ENCODE results near the gene RELT. TPM values are rescaled to one million over a fixed set of nuclear protein-coding genes. Genes with fewer than 3 reads are reported as not detected.

The RELT gene
- total and polyA plus RNA-seq, 2 of the 13 experiments (the other 11 are each of a cell fraction or from before 2014, with no cell fraction given), result 2.5 to 4.7 TPM

GRCh38 chr11:73392108-73393010 is 16.2 kb downstream of the RELT start:
- CTCF ChIA-PET (ENCODE audit: low intra/inter-chr PET ratio, low total read pairs), result interaction anchor here (1.4 to 2.0 kb wide), 4 partner anchors 16 to 97 kb away, joined by 6 to 16 read pairs (median 10); partner anchors contain the start of gene RELT
- H3K9me3 ChIP-seq (ENCODE audit: low read length), result no peaks in the 10 kb centered on the region
- peaks cover 9 to 15% of the 10 kb centered on the region in 2 experiments for H3K36me3 ChIP-seq (replicated peaks in 1 of 2; ENCODE audit: control insufficient read depth in 1 of 2, insufficient read depth in 2 of 2, low read length in 2 of 2)
- no peak overlapping the region for H3K4me3 ChIP-seq (replicated peaks in 1 of 3; ENCODE audit: insufficient read depth in 1 of 3, low read depth in 2 of 3, low read length in 3 of 3)
- no peaks in the 10 kb centered on the region for H4K20me1 ChIP-seq (ENCODE audit: insufficient read depth, low read length)
- ATAC-seq (no peak; the same call in 2 of the 3 replicates), FAIRE-seq (no peak), DNase-seq (ENCODE audit: low spot score) (no peak)
- intact Hi-C loops (cut with micrococcal nuclease; ENCODE audit: unreplicated experiment), result loop anchor here (1.0 kb wide), 1 partner anchor 85 kb away; no protein-coding TSS in a partner anchor
- no peak overlapping the region for H3K9ac ChIP-seq (ENCODE audit: insufficient read depth, low read depth, low read length)
- no TSS peak for BruUV-seq (replicated peaks)
- whole genome bisulfite sequencing (ENCODE audit: low lambda C conversion rate), result 88% methylated on average over 17 of the region's 31 CpGs
- POLR2A ChIA-PET, result interaction anchor here (1.1 kb wide), 1 partner anchor 85 kb away, joined by 3 read pairs; no protein-coding TSS in a partner anchor
- H2AFZ ChIP-seq (ENCODE audit: low read length), result no peak overlapping the region
- no peak overlapping the region for H3K27ac ChIP-seq (ENCODE audit: extremely low read length, insufficient read depth, low read length)
- TF ChIP-seq NR2F6 (IDR thresholded peaks at IDR 0.05) (peak; percentile 56; the same call in 1 of the 2 replicates), NR2F6 (CRISPR knock-in tag; IDR thresholded peaks at IDR 0.05) (no peak), NR2C2 (CRISPR knock-in tag; IDR thresholded peaks at IDR 0.05; ENCODE audit: borderline replicate concordance) (peak; percentile 26; the same call in 1 of the 2 replicates), ZNF609 (CRISPR knock-in tag; IDR thresholded peaks at IDR 0.05; ENCODE audit: borderline replicate concordance) (no peak), AGO2 (optimal IDR thresholded peaks at IDR 0.05; ENCODE audit: low read depth, low read length) (peak; percentile 23)
- no peaks in the 10 kb centered on the region for H3K4me1 ChIP-seq (ENCODE audit: insufficient read depth, low read length)
- H3K79me2 ChIP-seq (ENCODE audit: insufficient read depth, low read length), result no peaks in the 10 kb centered on the region
- no peak overlapping the region for H3K4me2 ChIP-seq (ENCODE audit: low read depth, low read length)
- H3K27me3 ChIP-seq (ENCODE audit: control insufficient read depth in 1 of 2, insufficient read depth in 2 of 2, low read length in 2 of 2), result no peaks in the 10 kb centered on the region
- in situ Hi-C loops (cut with HindIII; ENCODE audit: extremely low pct_ligation_motif_present, low pct_unique_long_range_greater_than_20kb), result loop anchor here (5.0 kb wide), 2 partner anchors 40 to 100 kb away; no protein-coding TSS in a partner anchor
